GM21528 (cell line): ENCODE data around the gene PRSS23.
A peak's percentile ranks its signal among the peaks of the same experiment; 100 is the strongest.

Experiments used
- ATAC-seq: cut with Tn5 transposase; IDR thresholded peaks from one replicate; pipeline ENCODE4 v1.9.1; 2021; ENCODE audit warnings: mild to moderate bottlenecking, moderate library complexity; ENCODE audit not compliant: unreplicated experiment, low FRiP score

Gene PRSS23

DNA sequence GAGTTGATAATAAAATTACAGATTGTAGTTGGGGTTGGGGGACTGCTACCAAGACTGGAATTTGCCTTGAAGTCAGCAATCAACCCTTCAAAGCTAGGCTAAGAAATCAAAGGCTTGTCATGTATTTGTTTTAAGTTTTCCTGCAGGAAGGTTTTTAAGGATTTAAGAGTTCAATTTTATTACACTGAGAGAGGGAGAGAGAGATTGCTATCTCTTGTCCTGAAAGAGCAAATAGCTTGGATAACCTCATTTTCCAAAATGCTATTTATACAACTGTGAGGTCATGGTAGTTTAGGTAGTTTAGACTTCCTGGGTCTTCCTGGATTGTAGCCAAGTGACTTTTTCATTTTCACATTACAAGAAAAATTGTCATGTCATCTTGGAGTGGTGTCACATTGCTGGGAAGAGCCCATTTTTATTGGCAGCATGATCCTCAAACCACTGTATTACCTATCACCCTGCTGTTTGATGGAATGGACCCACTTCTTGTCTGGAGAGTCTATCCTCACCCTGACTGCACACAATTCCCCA is 10.1 kb upstream of the PRSS23 start:
- no peak for ATAC-seq

DNA sequence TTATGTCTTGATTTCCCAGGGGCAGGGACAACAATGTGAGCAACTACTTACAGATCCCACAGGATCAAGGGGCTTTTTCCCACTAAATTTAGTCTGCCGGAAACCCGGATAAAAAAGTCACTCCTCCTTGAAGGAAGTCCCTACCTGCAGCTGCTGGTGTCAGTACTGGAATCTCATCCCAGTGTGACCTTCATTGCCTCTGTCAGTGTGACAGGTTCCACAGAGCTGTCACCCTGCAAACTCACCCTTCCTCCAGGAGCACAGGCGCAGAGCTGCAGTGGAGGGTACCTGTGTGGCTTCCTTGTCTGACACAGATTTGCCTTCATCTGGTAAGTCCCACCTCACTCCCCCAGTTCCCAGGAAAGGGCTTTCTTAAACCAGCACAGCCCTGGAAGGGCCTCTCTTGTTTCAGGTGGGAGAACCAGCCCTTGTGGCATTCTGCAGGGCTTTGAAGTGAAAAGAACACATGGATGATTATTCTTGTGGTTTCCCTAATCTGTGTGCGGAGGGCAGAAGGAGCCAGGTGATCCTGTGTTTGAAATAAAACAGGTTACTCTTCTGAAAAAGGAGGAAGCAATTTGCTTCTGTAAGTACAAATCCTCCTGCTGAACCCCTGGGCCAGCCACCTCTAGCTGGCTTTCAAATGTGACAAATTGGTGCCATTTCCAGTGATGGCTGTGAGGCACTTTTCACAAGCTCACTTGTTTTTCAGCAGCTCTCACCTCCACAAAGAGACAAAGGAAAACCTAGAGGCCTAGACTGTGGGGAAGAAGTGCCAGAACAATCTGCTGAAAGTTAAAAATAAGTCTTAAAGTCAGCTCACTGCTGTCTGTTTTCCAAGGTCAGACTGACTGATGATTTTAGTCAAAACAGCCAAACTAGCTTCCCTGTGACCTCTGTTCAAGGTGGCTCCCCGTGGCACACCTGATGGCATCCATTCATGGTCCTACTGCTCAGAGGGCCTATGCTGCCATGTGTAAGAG is 9.2 kb upstream of the PRSS23 start:
- ATAC-seq, result no peak

DNA sequence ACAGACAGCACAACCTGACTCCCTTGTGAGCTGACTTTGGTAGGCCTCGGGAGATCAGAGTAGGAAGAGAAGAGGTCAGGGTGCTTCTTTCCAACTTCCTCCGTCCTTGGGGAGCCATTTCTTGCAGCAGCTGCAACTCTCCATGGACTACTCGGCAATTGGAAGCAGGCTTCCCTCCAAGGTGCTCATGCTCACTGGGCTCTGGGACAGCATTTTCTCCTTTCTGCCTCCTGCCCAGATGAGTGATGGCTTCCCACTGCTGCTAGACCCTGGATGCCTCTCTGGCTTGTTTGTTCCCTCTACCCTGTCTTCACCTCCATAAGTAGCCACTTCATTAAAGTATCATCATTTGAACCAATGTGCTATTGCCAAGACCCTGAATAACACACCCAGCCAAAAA is 8.2 kb upstream of the PRSS23 start:
- no peak for ATAC-seq

DNA sequence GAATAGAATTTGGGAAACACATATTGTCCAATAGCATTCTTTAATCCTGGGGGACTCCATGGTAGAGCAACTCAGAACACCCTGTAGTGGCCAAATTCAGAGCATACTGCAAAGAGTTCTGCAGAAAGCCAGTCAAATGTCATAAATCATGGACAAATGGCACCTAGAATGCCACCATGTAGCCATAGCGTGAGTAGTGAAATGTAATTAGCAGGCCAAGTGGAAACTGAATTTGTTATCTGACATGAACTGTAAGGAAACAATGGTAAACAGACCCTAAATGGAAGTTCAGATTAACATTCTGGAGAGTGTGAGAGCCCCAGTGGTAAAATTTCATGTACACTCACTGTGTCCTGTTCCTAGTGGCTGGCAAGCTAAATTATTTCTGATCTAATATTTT is 7.0 kb upstream of the PRSS23 start:
- ATAC-seq, result no peak

- ATAC-seq, result no peak
Measured at GRCh38 chr11:86795511-86795910, 4.8 kb upstream of the PRSS23 start.

GRCh38 chr11:86795949-86796348 is 4.4 kb upstream of the PRSS23 start:
- no peak for ATAC-seq

GRCh38 chr11:86797133-86797532 is 3.2 kb upstream of the PRSS23 start:
- no peak for ATAC-seq

- ATAC-seq, result no peak
Measured at GRCh38 chr11:86798988-86799387, 1.4 kb upstream of the PRSS23 start.

- no peak for ATAC-seq
Measured at GRCh38 chr11:86799680-86800075, 664 bp upstream of the PRSS23 start.

- ATAC-seq, result no peak
Measured at GRCh38 chr11:86800960-86801272, 574 bp downstream of the PRSS23 start.

GRCh38 chr11:86801364-86801763 is 1.0 kb downstream of the PRSS23 start:
- no peak for ATAC-seq

DNA sequence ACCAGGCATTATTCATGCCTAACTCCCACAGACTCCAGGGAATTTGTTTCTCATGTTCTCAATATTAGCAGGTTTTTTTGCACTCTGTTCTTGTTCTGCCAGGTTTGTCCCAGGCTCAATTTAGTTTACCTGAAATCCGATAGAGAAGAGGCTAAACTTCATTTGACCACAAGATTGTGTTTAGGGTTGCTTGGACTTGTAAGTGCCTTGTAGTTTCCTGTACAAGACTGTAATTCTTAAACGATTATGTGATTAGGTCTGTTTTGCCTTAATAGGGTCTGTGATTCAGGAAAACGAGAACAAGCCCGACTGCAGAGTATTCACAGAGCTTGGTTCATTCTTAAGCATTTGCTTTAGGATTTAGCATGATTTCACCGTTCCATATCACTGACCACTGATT is 1.8 kb downstream of the PRSS23 start:
- ATAC-seq, result no peak

DNA sequence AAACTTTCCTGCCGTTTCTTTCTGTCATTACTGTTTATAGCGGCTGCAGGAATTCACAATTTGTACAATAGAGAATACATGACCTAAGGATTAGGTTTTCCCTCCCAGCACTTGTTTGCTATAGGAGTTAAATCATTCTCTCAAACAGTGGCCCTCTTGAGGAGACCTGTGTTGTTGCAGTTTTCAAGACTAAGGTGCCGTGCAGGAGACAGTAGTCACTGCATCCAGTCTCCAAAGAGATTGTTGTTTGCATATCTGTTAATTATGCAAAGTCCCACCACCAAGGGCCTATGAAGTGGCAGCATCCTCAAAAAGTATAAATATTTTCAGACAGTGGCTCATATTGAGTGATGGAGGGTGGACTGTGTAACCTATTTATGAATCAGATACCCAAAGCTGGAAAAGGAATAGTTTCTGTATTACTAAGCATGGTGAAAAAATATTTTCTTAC is 2.3 kb downstream of the PRSS23 start:
- ATAC-seq, result no peak

- ATAC-seq, result no peak
Measured at GRCh38 chr11:86803136-86804045, 3.0 kb downstream of the PRSS23 start.

GRCh38 chr11:86804951-86805350 is 4.6 kb downstream of the PRSS23 start:
- no peak for ATAC-seq

DNA sequence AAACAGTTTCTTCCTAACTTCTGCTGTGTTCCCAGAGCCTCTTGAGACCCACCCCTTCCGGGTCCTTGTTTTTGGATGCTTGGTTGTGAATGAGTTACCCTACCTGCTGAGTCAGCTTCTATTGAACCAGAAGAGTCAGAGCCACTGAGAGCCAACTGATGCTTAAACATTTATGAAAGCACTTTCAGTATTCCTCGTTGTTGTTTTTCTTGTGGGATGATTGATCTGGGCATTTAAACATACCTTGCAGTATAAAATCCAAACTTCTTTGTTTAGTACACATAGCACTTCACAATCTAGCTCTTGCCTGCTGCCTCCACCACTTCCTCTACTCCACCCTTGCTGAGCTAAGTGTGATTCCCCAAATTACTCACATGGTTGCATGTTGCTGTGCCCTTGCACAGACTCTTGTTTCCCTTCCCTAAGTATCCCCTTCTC is 5.5 kb downstream of the PRSS23 start:
- peak; percentile 76 for ATAC-seq

GRCh38 chr11:86806903-86807302 is 6.6 kb downstream of the PRSS23 start:
- ATAC-seq, result no peak

GRCh38 chr11:86807360-86807759 is 7.0 kb downstream of the PRSS23 start:
- no peak for ATAC-seq

- ATAC-seq, result no peak
Measured at GRCh38 chr11:86809561-86809960, 9.2 kb downstream of the PRSS23 start.

- ATAC-seq, result no peak
Measured at GRCh38 chr11:86810288-86810687, 9.9 kb downstream of the PRSS23 start.
